ENCODE results near the gene REL. TPM values are rescaled to one million over a fixed set of nuclear protein-coding genes. Genes with fewer than 3 reads are reported as not detected.

The REL gene
- total and polyA plus RNA-seq, 2 of the 13 experiments (the other 11 are each of a cell fraction or from before 2014, with no cell fraction given) = 3.7 to 7.0 TPM

DNA sequence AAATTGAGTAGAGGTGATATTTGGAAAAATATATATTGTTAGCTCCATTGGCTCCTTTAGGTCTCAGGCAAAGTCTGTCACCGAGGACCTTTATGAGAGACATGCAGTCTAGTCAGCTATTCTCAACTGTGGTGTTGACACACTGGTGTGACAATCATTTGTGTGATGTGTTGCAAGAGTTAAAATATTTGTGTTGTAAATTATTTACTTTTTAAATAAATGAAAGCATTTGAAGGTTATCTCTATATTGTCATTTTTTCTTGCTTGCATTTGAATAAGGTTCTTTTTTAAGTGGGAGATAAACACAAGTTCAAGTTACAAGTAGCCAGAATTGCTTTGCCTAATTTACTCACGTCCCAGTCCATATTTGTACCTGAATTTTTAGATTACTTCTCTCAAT is 4.3 kb downstream of the REL start (continued):
- TF ChIP-seq, protein P1, sequence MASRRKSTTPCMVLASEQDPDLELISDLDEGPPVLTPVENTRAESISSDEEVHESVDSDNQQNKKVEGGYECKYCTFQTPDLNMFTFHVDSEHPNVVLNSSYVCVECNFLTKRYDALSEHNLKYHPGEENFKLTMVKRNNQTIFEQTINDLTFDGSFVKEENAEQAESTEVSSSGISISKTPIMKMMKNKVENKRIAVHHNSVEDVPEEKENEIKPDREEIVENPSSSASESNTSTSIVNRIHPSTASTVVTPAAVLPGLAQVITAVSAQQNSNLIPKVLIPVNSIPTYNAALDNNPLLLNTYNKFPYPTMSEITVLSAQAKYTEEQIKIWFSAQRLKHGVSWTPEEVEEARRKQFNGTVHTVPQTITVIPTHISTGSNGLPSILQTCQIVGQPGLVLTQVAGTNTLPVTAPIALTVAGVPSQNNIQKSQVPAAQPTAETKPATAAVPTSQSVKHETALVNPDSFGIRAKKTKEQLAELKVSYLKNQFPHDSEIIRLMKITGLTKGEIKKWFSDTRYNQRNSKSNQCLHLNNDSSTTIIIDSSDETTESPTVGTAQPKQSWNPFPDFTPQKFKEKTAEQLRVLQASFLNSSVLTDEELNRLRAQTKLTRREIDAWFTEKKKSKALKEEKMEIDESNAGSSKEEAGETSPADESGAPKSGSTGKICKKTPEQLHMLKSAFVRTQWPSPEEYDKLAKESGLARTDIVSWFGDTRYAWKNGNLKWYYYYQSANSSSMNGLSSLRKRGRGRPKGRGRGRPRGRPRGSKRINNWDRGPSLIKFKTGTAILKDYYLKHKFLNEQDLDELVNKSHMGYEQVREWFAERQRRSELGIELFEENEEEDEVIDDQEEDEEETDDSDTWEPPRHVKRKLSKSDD (CRISPR knock-in tag; IDR thresholded peaks at IDR 0.05; ENCODE audit: low read depth) = no peak
- TF ChIP-seq ISL2 (CRISPR knock-in tag; IDR thresholded peaks at IDR 0.05) (peak; percentile 74), NCOR1 (IDR thresholded peaks at IDR 0.05; ENCODE audit: borderline replicate concordance, low read length) (peak; percentile 59; the same call in 1 of the 2 replicates)
- TF ChIP-seq, protein P2, sequence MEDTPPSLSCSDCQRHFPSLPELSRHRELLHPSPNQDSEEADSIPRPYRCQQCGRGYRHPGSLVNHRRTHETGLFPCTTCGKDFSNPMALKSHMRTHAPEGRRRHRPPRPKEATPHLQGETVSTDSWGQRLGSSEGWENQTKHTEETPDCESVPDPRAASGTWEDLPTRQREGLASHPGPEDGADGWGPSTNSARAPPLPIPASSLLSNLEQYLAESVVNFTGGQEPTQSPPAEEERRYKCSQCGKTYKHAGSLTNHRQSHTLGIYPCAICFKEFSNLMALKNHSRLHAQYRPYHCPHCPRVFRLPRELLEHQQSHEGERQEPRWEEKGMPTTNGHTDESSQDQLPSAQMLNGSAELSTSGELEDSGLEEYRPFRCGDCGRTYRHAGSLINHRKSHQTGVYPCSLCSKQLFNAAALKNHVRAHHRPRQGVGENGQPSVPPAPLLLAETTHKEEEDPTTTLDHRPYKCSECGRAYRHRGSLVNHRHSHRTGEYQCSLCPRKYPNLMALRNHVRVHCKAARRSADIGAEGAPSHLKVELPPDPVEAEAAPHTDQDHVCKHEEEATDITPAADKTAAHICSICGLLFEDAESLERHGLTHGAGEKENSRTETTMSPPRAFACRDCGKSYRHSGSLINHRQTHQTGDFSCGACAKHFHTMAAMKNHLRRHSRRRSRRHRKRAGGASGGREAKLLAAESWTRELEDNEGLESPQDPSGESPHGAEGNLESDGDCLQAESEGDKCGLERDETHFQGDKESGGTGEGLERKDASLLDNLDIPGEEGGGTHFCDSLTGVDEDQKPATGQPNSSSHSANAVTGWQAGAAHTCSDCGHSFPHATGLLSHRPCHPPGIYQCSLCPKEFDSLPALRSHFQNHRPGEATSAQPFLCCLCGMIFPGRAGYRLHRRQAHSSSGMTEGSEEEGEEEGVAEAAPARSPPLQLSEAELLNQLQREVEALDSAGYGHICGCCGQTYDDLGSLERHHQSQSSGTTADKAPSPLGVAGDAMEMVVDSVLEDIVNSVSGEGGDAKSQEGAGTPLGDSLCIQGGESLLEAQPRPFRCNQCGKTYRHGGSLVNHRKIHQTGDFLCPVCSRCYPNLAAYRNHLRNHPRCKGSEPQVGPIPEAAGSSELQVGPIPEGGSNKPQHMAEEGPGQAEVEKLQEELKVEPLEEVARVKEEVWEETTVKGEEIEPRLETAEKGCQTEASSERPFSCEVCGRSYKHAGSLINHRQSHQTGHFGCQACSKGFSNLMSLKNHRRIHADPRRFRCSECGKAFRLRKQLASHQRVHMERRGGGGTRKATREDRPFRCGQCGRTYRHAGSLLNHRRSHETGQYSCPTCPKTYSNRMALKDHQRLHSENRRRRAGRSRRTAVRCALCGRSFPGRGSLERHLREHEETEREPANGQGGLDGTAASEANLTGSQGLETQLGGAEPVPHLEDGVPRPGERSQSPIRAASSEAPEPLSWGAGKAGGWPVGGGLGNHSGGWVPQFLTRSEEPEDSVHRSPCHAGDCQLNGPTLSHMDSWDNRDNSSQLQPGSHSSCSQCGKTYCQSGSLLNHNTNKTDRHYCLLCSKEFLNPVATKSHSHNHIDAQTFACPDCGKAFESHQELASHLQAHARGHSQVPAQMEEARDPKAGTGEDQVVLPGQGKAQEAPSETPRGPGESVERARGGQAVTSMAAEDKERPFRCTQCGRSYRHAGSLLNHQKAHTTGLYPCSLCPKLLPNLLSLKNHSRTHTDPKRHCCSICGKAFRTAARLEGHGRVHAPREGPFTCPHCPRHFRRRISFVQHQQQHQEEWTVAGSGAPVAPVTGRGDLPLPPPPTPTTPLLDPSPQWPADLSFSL (CRISPR knock-in tag; IDR thresholded peaks at IDR 0.05) = peak; percentile 72
- TF ChIP-seq, protein P3, sequence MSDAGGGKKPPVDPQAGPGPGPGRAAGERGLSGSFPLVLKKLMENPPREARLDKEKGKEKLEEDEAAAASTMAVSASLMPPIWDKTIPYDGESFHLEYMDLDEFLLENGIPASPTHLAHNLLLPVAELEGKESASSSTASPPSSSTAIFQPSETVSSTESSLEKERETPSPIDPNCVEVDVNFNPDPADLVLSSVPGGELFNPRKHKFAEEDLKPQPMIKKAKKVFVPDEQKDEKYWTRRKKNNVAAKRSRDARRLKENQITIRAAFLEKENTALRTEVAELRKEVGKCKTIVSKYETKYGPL (CRISPR knock-in tag; IDR thresholded peaks at IDR 0.05) = no peak
- TF ChIP-seq, protein P4, sequence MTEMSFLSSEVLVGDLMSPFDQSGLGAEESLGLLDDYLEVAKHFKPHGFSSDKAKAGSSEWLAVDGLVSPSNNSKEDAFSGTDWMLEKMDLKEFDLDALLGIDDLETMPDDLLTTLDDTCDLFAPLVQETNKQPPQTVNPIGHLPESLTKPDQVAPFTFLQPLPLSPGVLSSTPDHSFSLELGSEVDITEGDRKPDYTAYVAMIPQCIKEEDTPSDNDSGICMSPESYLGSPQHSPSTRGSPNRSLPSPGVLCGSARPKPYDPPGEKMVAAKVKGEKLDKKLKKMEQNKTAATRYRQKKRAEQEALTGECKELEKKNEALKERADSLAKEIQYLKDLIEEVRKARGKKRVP (CRISPR knock-in tag; IDR thresholded peaks at IDR 0.05) = peak in 1 of 2 experiments; percentile 65; a peak in 2 of 4 replicates
- TF ChIP-seq, protein P5, sequence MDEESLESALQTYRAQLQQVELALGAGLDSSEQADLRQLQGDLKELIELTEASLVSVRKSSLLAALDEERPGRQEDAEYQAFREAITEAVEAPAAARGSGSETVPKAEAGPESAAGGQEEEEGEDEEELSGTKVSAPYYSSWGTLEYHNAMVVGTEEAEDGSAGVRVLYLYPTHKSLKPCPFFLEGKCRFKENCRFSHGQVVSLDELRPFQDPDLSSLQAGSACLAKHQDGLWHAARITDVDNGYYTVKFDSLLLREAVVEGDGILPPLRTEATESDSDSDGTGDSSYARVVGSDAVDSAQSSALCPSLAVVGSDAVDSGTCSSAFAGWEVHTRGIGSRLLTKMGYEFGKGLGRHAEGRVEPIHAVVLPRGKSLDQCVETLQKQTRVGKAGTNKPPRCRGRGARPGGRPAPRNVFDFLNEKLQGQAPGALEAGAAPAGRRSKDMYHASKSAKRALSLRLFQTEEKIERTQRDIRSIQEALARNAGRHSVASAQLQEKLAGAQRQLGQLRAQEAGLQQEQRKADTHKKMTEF (CRISPR knock-in tag; IDR thresholded peaks at IDR 0.05) = 0 out of 2 replicates have a peak, but pooled peaks have one; percentile 20
